Activated naive CD8-positive, alpha-beta T cell treated with anti-CD3 and anti-CD28 coated beads, Interleukin-2, amount 50 U/mL, for 16 hours (primary cell): Measurements from ENCODE around the gene C2CD4B.

ENCODE experiments used
- DNase-seq: peaks from one replicate; pipeline ENCODE4 v3.0.0-alpha.2; 2020; ENCODE audit warnings: low read depth, low spot score

Gene C2CD4B

GRCh38 chr15:62147551-62147950 is 17.5 kb downstream of the C2CD4B start:
- no peak for DNase-seq

- DNase-seq, result no peak
Measured at GRCh38 chr15:62147149-62147548, 17.9 kb downstream of the C2CD4B start.

- no peak for DNase-seq
Measured at GRCh38 chr15:62145015-62145735, 19.9 kb downstream of the C2CD4B start.

GRCh38 chr15:62142736-62143135 is 22.3 kb downstream of the C2CD4B start:
- no peak for DNase-seq

- no peak for DNase-seq
Measured at GRCh38 chr15:62141643-62142588, 23.2 kb downstream of the C2CD4B start.

GRCh38 chr15:62141200-62141599 is 23.9 kb downstream of the C2CD4B start:
- no peak for DNase-seq

- no peak for DNase-seq
Measured at GRCh38 chr15:62138124-62138523, 27.0 kb downstream of the C2CD4B start.

GRCh38 chr15:62136911-62137865 is 27.9 kb downstream of the C2CD4B start:
- DNase-seq, result no peak

- no peak for DNase-seq
Measured at GRCh38 chr15:62135532-62136134, 29.5 kb downstream of the C2CD4B start.

- no peak for DNase-seq
Measured at GRCh38 chr15:62133141-62133540, 31.9 kb downstream of the C2CD4B start.

- DNase-seq, result no peak
Measured at GRCh38 chr15:62128916-62129315, 36.2 kb downstream of the C2CD4B start.

- DNase-seq, result no peak
Measured at GRCh38 chr15:62126364-62126763, 38.7 kb downstream of the C2CD4B start.

GRCh38 chr15:62125773-62126172 is 39.3 kb downstream of the C2CD4B start:
- DNase-seq, result no peak

GRCh38 chr15:62124973-62125303 is 40.1 kb downstream of the C2CD4B start:
- no peak for DNase-seq

- DNase-seq, result no peak
Measured at GRCh38 chr15:62124176-62124972, 40.7 kb downstream of the C2CD4B start.

- DNase-seq, result no peak
Measured at GRCh38 chr15:62122249-62122648, 42.8 kb downstream of the C2CD4B start.

- no peak for DNase-seq
Measured at GRCh38 chr15:62121273-62122015, 43.6 kb downstream of the C2CD4B start.

GRCh38 chr15:62120776-62121175 is 44.3 kb downstream of the C2CD4B start:
- DNase-seq, result no peak

- no peak for DNase-seq
Measured at GRCh38 chr15:62119874-62120273, 45.2 kb downstream of the C2CD4B start.
